Hepatocyte (in vitro differentiated cells): Measurements from ENCODE around the gene SERF2. TPM values are rescaled to one million over a fixed set of nuclear protein-coding genes. Genes with fewer than 3 reads are reported as not detected.
"Not testable (repeated sequence)": the region's sequence is repeated elsewhere in the genome, so short reads cannot be mapped to it uniquely, and the experiment has no call there.

ENCODE experiments used
- DNase-seq: peaks from one replicate; pipeline ENCODE4 v3.0.0-alpha.2; 2016; ENCODE audit warnings: low spot score
- H2AFZ ChIP-seq: fragments of 200-600 bp; sonication (generic); 2 replicates; pipeline ENCODE4 v1.6.0; 2016; ENCODE audit warnings: antibody characterized with exemption, mild to moderate bottlenecking
- H3K27ac ChIP-seq: fragments of 200-600 bp; sonication (generic); 2 replicates; pipeline ENCODE4 v1.5.1; 2016; ENCODE audit warnings: mild to moderate bottlenecking
- H3K27me3 ChIP-seq: fragments of 200-600 bp; sonication (generic); 2 replicates; pipeline ENCODE4 v1.6.1; 2016
- H3K36me3 ChIP-seq: fragments of 200-600 bp; sonication (generic); replicated peaks from 2 replicates; pipeline ENCODE4 v1.5.1; 2016; ENCODE audit warnings: low read depth; ENCODE audit not compliant: insufficient read depth
- H3K4me1 ChIP-seq: fragments of 200-600 bp; sonication (generic); 2 replicates; pipeline ENCODE4 v1.5.1; 2016; ENCODE audit warnings: mild to moderate bottlenecking, moderate library complexity; ENCODE audit not compliant: insufficient read depth
- H3K4me2 ChIP-seq: fragments of 200-600 bp; sonication (generic); 2 replicates; pipeline ENCODE4 v1.6.0; 2016
- H3K4me3 ChIP-seq: fragments of 200-600 bp; sonication (generic); 2 replicates; pipeline ENCODE4 v1.5.1; 2016; ENCODE audit warnings: mild to moderate bottlenecking
- H3K79me2 ChIP-seq: fragments of 200-600 bp; sonication (generic); 2 replicates; pipeline ENCODE4 v1.6.0; 2017; ENCODE audit warnings: mild to moderate bottlenecking
- H3K9me2 ChIP-seq: fragments of 200-600 bp; sonication (generic); replicated peaks from 2 replicates; pipeline ENCODE4 v1.6.0; 2017; ENCODE audit warnings: mild to moderate bottlenecking; ENCODE audit not compliant: insufficient read depth
- H3K9me3 ChIP-seq: fragments of 200-600 bp; sonication (generic); 2 replicates; pipeline ENCODE4 v1.5.1; 2016; ENCODE audit warnings: low read depth, mild to moderate bottlenecking
- H4K20me1 ChIP-seq: fragments of 200-600 bp; sonication (generic); 2 replicates; pipeline ENCODE4 v1.6.0; 2016; ENCODE audit warnings: mild to moderate bottlenecking; ENCODE audit not compliant: insufficient read depth, poor library complexity, severe bottlenecking
- EZH2 ChIP-seq: fragments of 200-600 bp; sonication (generic); IDR thresholded peaks from 2 replicates; pipeline ENCODE4 v1.6.1; 2016; ENCODE audit warnings: antibody characterized with exemption, mild to moderate bottlenecking, borderline replicate concordance
- EZH2phosphoT487 ChIP-seq: fragments of 200-600 bp; sonication (generic); IDR thresholded peaks from one replicate; pipeline ENCODE4 v1.6.1; 2018; ENCODE audit warnings: antibody characterized with exemption, mild to moderate bottlenecking, low read depth, moderate library complexity; ENCODE audit not compliant: unreplicated experiment, severe bottlenecking
- WGBS: methylation state at CpG from one replicate; pipeline ENCODE4 v1.1.6; 2016; ENCODE audit warnings: low lambda C conversion rate; ENCODE audit errors: missing lambda C conversion rate; 5-methylcytosine and 5-hydroxymethylcytosine counted together
- polyA plus RNA-seq: library from polyadenylated mRNA; unstranded; fragments of >200 nt; fragmentation: Nextera tagmentation; extraction: Ambion mirVana; gene quantifications from 2 replicates; pipeline ENCODE4 v1.2.1, GENCODE V29; 2016
- total RNA-seq: library from RNA; depleted of rRNA; stranded (reverse); fragments of >200 nt; gene quantifications from 2 replicates; pipeline ENCODE4 v1.2.3, GENCODE V29; 2014
- TF ChIP-seq, protein P1 (sequence below): fragments of 200-600 bp; sonication (generic); IDR thresholded peaks from 2 replicates; pipeline ENCODE4 v1.5.1; 2016; ENCODE audit warnings: antibody characterized with exemption, mild to moderate bottlenecking; ENCODE audit not compliant: poor library complexity

Gene SERF2
- 958 and 1,175 TPM in 2 replicates for total RNA-seq
- 2,443 and 2,578 TPM in 2 replicates for polyA plus RNA-seq

DNA sequence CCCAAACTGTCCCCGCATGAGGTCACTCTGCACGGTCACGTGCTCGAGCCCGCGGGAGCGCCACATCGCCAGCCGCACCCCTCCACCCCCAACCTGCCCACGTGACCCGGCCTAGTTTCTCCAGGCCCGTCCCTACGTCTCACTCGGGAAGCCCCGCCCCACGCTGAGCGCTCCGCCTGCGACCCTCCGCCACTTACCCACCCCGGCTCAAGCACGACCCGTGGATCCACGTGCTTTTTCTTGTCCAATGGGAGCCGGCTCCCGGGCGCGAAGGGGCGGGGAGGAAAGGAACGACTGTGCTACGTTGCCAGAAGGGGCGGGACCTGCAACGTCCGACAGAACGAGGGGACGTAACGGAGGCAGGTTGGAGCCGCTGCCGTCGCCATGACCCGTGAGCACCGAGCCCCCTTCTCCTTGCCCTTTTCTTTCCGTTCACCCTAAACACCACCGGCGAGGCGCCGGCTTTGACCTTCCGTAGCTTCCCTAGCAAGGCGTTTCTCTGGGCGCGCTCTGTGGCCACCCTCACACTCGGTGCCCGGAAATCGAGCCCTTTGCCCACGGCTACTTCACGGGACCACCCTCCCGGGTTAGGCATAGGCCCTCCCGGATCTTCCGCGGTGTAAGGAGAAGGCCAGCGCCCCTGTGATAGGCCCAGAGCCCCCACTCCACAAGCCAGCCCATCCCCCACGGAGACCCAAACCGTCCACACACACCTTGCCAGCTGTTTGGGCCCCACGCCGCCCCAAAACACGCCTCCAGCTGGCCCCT, at the start of gene SERF2:
SERF2 (plus strand) TSS at position 328 of the 768 bp plus-strand sequence; CDS start at position 385, 57 bp downstream.
- no peaks in the 10 kb centered on the region for H3K9me2 ChIP-seq
- peak within 1 kb of the TSS; percentile 90 for H3K4me2 ChIP-seq
- TF ChIP-seq EZH2phosphoT487: no peak
- TF ChIP-seq, protein P1, sequence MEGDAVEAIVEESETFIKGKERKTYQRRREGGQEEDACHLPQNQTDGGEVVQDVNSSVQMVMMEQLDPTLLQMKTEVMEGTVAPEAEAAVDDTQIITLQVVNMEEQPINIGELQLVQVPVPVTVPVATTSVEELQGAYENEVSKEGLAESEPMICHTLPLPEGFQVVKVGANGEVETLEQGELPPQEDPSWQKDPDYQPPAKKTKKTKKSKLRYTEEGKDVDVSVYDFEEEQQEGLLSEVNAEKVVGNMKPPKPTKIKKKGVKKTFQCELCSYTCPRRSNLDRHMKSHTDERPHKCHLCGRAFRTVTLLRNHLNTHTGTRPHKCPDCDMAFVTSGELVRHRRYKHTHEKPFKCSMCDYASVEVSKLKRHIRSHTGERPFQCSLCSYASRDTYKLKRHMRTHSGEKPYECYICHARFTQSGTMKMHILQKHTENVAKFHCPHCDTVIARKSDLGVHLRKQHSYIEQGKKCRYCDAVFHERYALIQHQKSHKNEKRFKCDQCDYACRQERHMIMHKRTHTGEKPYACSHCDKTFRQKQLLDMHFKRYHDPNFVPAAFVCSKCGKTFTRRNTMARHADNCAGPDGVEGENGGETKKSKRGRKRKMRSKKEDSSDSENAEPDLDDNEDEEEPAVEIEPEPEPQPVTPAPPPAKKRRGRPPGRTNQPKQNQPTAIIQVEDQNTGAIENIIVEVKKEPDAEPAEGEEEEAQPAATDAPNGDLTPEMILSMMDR: no peak
- TF ChIP-seq EZH2: no peak
- peak within 1 kb of the TSS; percentile 70 for H2AFZ ChIP-seq
- peak within 1 kb of the TSS; percentile 96 for H3K27ac ChIP-seq
- peaks cover 36% of the 10 kb centered on the region for H3K79me2 ChIP-seq
- peak; percentile 100 for DNase-seq
- H4K20me1 ChIP-seq: peaks cover 11% of the 10 kb centered on the region
- no peaks in the 10 kb centered on the region for H3K36me3 ChIP-seq
- H3K4me3 ChIP-seq: peak within 1 kb of the TSS; percentile 93
- 1% methylated on average over 53 of the region's 66 CpGs for WGBS
- H3K27me3 ChIP-seq: no peaks in the 10 kb centered on the region
- peaks cover 23% of the 10 kb centered on the region for H3K4me1 ChIP-seq
- H3K9me3 ChIP-seq: no peaks in the 10 kb centered on the region

DNA sequence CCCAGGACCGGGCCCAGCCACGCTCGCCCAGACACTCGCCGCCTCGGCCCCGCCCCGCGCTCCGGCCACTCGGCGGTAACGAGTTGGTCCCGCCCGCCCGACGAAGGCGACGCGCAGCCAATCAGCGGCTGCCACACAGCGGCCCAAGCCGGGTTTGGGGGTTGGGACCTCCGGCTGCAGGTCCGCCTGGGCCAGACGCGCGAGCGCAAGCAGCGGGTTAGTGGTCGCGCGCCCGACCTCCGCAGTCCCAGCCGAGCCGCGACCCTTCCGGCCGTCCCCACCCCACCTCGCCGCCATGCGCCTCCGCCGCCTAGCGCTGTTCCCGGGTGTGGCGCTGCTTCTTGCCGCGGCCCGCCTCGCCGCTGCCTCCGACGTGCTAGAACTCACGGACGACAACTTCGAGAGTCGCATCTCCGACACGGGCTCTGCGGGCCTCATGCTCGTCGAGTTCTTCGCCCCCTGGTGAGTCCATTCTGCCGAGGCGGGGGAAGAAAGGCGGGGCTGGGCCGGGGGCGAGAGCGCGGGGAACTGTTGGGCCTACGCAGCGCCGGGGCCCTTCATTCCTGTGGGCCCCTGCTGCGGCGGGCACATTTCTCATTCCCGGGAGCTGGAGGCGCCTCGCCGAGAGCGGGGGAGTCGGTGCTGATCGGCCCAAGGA, 45.7 kb upstream of the SERF2 start, which contains the start of gene PDIA3:
PDIA3 (plus strand) TSS at position 194 of the 658 bp plus-strand sequence; CDS start at position 296, 102 bp downstream.
- H3K27me3 ChIP-seq, H3K9me2 ChIP-seq, H3K9me3 ChIP-seq, H3K36me3 ChIP-seq: not testable (repeated sequence)
- Histone ChIP-seq H3K79me2 (peaks cover 54% of the 10 kb centered on the region), H2AFZ (peak within 1 kb of the TSS; percentile 88), H3K4me1 (peaks cover 30% of the 10 kb centered on the region), H3K4me3 (peak within 1 kb of the TSS; percentile 61), H4K20me1 (peaks cover 42% of the 10 kb centered on the region), H3K27ac (peak within 1 kb of the TSS; percentile 100), H3K4me2 (peak within 1 kb of the TSS; percentile 80)
- DNase-seq: peak; percentile 95
- WGBS: 1% methylated on average over 54 of the region's 84 CpGs
- TF ChIP-seq, protein P1: peak; percentile 24

DNA sequence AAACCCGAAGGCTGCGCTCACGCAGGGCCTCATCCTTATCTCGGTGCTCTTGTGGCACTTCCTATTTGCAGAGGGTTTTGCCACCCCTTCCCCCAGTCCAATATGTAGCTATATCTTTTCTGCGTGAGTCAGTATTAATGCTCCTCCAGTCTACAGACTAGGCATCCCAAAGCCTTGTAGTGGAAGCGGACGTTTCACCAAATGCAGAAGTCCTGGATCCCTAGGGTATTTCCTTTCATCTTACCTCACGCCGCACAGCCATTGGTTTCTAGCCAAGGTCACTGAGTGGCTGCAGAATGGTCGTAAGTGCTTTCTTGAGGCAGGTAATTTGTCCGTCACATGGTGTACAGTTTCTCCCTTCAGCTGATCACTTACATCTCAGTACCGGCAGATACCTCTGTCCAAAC, 45.2 kb upstream of the SERF2 start:
- Histone ChIP-seq H3K4me1 (peaks cover 34% of the 10 kb centered on the region), H3K4me2 (peak overlapping the region; percentile 80), H2AFZ (peak overlapping the region; percentile 79), H4K20me1 (peaks cover 48% of the 10 kb centered on the region), H3K79me2 (peaks cover 60% of the 10 kb centered on the region), H3K4me3 (peak overlapping the region; percentile 61), H3K27ac (peak overlapping the region; percentile 100)
- not testable (repeated sequence) for H3K27me3 ChIP-seq, H3K9me3 ChIP-seq, H3K9me2 ChIP-seq, H3K36me3 ChIP-seq, DNase-seq
- WGBS: 0% methylated on average over 12 of the region's 12 CpGs

DNA sequence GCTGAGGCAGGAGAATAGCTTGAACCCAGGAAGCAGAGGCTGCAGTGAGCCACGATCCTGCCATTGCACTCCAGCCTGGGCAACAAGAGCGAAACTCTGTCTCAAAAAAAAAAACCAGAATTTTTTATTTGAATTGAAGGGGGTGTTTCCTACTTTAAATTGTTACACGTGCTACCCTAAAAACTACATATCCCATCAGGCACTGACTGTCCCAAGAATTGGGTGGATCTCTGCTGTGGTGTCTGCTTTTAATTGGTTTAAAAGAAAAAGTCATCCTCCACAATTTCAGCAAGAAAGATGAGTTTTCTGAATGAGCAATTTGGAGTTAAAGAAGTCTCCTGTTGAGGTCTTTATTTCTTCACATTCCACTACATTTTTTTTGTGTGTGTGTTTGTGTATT, 43.7 kb upstream of the SERF2 start:
- H3K4me1 ChIP-seq: peaks cover 34% of the 10 kb centered on the region

More for the DNA sequence above, 43.7 kb upstream of the SERF2 start:
- Histone ChIP-seq H4K20me1 (peaks cover 62% of the 10 kb centered on the region), H3K27me3 (no peaks in the 10 kb centered on the region), H3K4me2 (peak overlapping the region; percentile 80), H2AFZ (no peak overlapping the region), H3K79me2 (peaks cover 74% of the 10 kb centered on the region), H3K9me3 (no peaks in the 10 kb centered on the region), H3K4me3 (peak overlapping the region; percentile 1), H3K9me2 (no peaks in the 10 kb centered on the region), H3K36me3 (no peaks in the 10 kb centered on the region), H3K27ac (no peak overlapping the region)
- WGBS: 80% methylated on average over 3 of the region's 3 CpGs
- DNase-seq: no peak
- TF ChIP-seq, protein P1: no peak
- TF ChIP-seq EZH2phosphoT487 (no peak), EZH2 (no peak)
